HepG2 (cell line): ENCODE data around the gene IGSF21. TPM values are rescaled to one million over a fixed set of nuclear protein-coding genes. Genes with fewer than 3 reads are reported as not detected.

Source experiments
- ATAC-seq: fragments of 200-7000 bp; cut with Tn5 transposase; 3 replicates; pipeline ENCODE4 v1.9.1; 2020; ENCODE audit warnings: mild to moderate bottlenecking, moderate library complexity
- BruUV-seq: library from RNA; stranded (reverse); fragments of 400-500 nt; replicated peaks from 2 replicates; lab custom pipeline; 2021; lab: Mats Ljungman, UMichigan
- CTCF ChIA-PET: fragments of 300-600 bp; formaldehyde crosslinking; extraction: SDS; loops from one replicate; lab custom pipeline; 2021; ENCODE audit warnings: low total read pairs, inconsistent platforms, low intra/inter-chr PET ratio; lab: Yijun Ruan, JAX
- POLR2A ChIA-PET: fragments of 350-600 bp; sonication (Branson Sonifier 250); formaldehyde crosslinking; loops from one replicate; lab custom pipeline; 2020; ENCODE audit warnings: antibody characterized with exemption, inconsistent platforms; lab: Yijun Ruan, JAX
- DNase-seq: peaks from one replicate; pipeline ENCODE4 v3.0.0-alpha.2; 2015; ENCODE audit warnings: low spot score
- FAIRE-seq: peaks from 3 replicates; lab custom pipeline; 2011; peaks lifted over from hg19 to GRCh38; lab: Jason Lieb, UNC
- H2AFZ ChIP-seq: one replicate; pipeline ENCODE4 v1.6.1; 2011; ENCODE audit warnings: low read length, inconsistent platforms
- H3K27ac ChIP-seq: fragments of 300-600 bp; 3 replicates; pipeline ENCODE4 v1.8.0; 2011; ENCODE audit warnings: mixed run types, mild to moderate bottlenecking, mixed read lengths, low read length, inconsistent platforms; ENCODE audit not compliant: insufficient read depth; ENCODE audit errors: extremely low read length
- H3K27me3 ChIP-seq, 2 experiments: fragments of 200-600 bp in 1 of 2; 2 replicates in 1 of 2; 3 replicates in 1 of 2; pipeline versions ENCODE4 v1.6.0 to v1.8.0; 2011; ENCODE audit warnings: low read length in 2 of 2, mild to moderate bottlenecking in 2 of 2, moderate library complexity in 2 of 2, inconsistent platforms in 1 of 2; ENCODE audit not compliant: insufficient read depth in 2 of 2, control insufficient read depth in 1 of 2
- H3K36me3 ChIP-seq, 2 experiments: fragments of 200-600 bp in 1 of 2; replicated peaks in 1 of 2; 2 replicates in 1 of 2; 3 replicates in 1 of 2; pipeline versions ENCODE4 v1.5.1 to v1.8.0; 2011; ENCODE audit warnings: low read length in 2 of 2, inconsistent platforms in 1 of 2; ENCODE audit not compliant: insufficient read depth in 2 of 2, control insufficient read depth in 1 of 2
- H3K4me1 ChIP-seq: 2 replicates; pipeline ENCODE4 v1.5.1; 2012; ENCODE audit warnings: low read length, inconsistent platforms; ENCODE audit not compliant: insufficient read depth
- H3K4me2 ChIP-seq: 2 replicates; pipeline ENCODE4 v1.6.0; 2011; ENCODE audit warnings: low read depth, low read length, inconsistent platforms
- H3K4me3 ChIP-seq, 3 experiments: fragments of 200-600 bp in 1 of 3; sonication (generic), shearing (Covaris generic) in 1 of 3; replicated peaks in 1 of 3; 2 replicates each; pipeline ENCODE4 v1.5.1; 2011 to 2016; ENCODE audit warnings: low read length in 3 of 3, inconsistent platforms in 2 of 3, low read depth in 2 of 3, mild to moderate bottlenecking in 2 of 3, control low read depth in 1 of 3, mixed read lengths in 1 of 3; ENCODE audit not compliant: insufficient read depth in 1 of 3
- H3K79me2 ChIP-seq: one replicate; pipeline ENCODE4 v1.6.1; 2011; ENCODE audit warnings: low read length, inconsistent platforms; ENCODE audit not compliant: insufficient read depth
- H3K9ac ChIP-seq: 2 replicates; pipeline ENCODE4 v1.6.0; 2011; ENCODE audit warnings: mild to moderate bottlenecking, low read depth, low read length, inconsistent platforms; ENCODE audit not compliant: insufficient read depth
- H3K9me3 ChIP-seq: 2 replicates; pipeline ENCODE4 v1.5.1; 2012; ENCODE audit warnings: mild to moderate bottlenecking, low read length
- H4K20me1 ChIP-seq: 2 replicates; pipeline ENCODE4 v1.6.0; 2011; ENCODE audit warnings: inconsistent platforms, mild to moderate bottlenecking, low read length, moderate library complexity; ENCODE audit not compliant: insufficient read depth
- FOXA1 ChIP-seq, 2 experiments: fragments of 450-650 bp in 1 of 2; sonication (generic) in 1 of 2; formaldehyde crosslinking in 1 of 2; IDR thresholded peaks; 2 replicates each; pipeline versions ENCODE4 v1.4.0 to v1.6.1; 2016 to 2020; ENCODE audit warnings: missing genetic modification reagents in 1 of 2
- JUNB ChIP-seq: sonication (generic); formaldehyde crosslinking; IDR thresholded peaks from 2 replicates; pipeline ENCODE4 v1.8.0; 2022; ENCODE audit warnings: missing genetic modification reagents, mild to moderate bottlenecking, borderline replicate concordance
- NCOA1 ChIP-seq: sonication (generic); formaldehyde crosslinking; IDR thresholded peaks from 2 replicates; pipeline ENCODE4 v1.9.0; 2021; ENCODE audit warnings: missing genetic modification reagents
- ZBTB8A ChIP-seq: sonication (generic); formaldehyde crosslinking; IDR thresholded peaks from 2 replicates; pipeline ENCODE4 v1.4.0; 2020; ENCODE audit warnings: mild to moderate bottlenecking, low read depth, missing genetic modification reagents, borderline replicate concordance
- ZNF263 ChIP-seq: sonication (generic); formaldehyde crosslinking; IDR thresholded peaks from 2 replicates; pipeline ENCODE4 v1.4.0; 2020; ENCODE audit warnings: missing genetic modification reagents
- ZNF431 ChIP-seq: sonication (generic); formaldehyde crosslinking; IDR thresholded peaks from 2 replicates; pipeline ENCODE4 v1.9.0; 2022; ENCODE audit warnings: missing genetic modification reagents, low read depth, mild to moderate bottlenecking, borderline replicate concordance
- ZSCAN9 ChIP-seq: IDR thresholded peaks from 2 replicates; pipeline ENCODE4 v1.6.1; 2016; ENCODE audit warnings: borderline replicate concordance
- WGBS: methylation state at CpG from one replicate; pipeline ENCODE4 v1.1.6; 2017; ENCODE audit warnings: low lambda C conversion rate; 5-methylcytosine and 5-hydroxymethylcytosine counted together
- in situ Hi-C: cut with HindIII; loops from 2 replicates; pipeline ENCODE4 v1.10.0; 2017; ENCODE audit warnings: low pct_unique_long_range_greater_than_20kb; ENCODE audit not compliant: extremely low pct_ligation_motif_present
- intact Hi-C: fragments of 100-400 bp; cut with micrococcal nuclease; formaldehyde crosslinking; loops from one replicate; pipeline ENCODE4 v1.10.0; 2022; ENCODE audit not compliant: unreplicated experiment
- polyA plus RNA-seq, 8 experiments: library from polyadenylated mRNA; depleted of rRNA in 3 of 8; stranded (reverse) in 7 of 8; unstranded in 1 of 8; fragments of >200 nt; fragmentation: Illumina TruSeq in 4 of 8; extraction: Trizol in 4 of 8; gene quantifications; 2 replicates each; pipeline versions ENCODE4 v1.2.1 to v1.2.3, GENCODE V29; 2011 to 2016; ENCODE audit warnings: low read depth in 4 of 8, missing spikeins in 1 of 8, mixed read lengths in 1 of 8; ENCODE audit not compliant: insufficient read depth in 1 of 8
- total RNA-seq, 5 experiments: library from RNA; depleted of rRNA; stranded (reverse); fragments of >200 nt; fragmentation: Illumina TruSeq; extraction: Trizol; gene quantifications; 2 replicates each; pipeline ENCODE4 v1.2.3, GENCODE V29; 2016; ENCODE audit warnings: low read depth in 1 of 5
- TF ChIP-seq, protein P1 (sequence below): sonication (generic); formaldehyde crosslinking; IDR thresholded peaks from 2 replicates; pipeline ENCODE4 v1.4.0; 2020; ENCODE audit warnings: missing genetic modification reagents, borderline replicate concordance
- TF ChIP-seq, protein P2 (sequence below): sonication (generic); formaldehyde crosslinking; IDR thresholded peaks from 2 replicates; pipeline ENCODE4 v1.5.1; 2020; ENCODE audit warnings: mild to moderate bottlenecking, missing genetic modification reagents, borderline replicate concordance
- TF ChIP-seq, protein P3 (sequence below): sonication (generic); formaldehyde crosslinking; IDR thresholded peaks from 2 replicates; pipeline ENCODE4 v1.4.0; 2020; ENCODE audit warnings: mild to moderate bottlenecking, missing genetic modification reagents

The IGSF21 gene
- total and polyA plus RNA-seq, 2 of the 13 experiments (the other 11 are each of a cell fraction or from before 2014, with no cell fraction given): not detected

DNA sequence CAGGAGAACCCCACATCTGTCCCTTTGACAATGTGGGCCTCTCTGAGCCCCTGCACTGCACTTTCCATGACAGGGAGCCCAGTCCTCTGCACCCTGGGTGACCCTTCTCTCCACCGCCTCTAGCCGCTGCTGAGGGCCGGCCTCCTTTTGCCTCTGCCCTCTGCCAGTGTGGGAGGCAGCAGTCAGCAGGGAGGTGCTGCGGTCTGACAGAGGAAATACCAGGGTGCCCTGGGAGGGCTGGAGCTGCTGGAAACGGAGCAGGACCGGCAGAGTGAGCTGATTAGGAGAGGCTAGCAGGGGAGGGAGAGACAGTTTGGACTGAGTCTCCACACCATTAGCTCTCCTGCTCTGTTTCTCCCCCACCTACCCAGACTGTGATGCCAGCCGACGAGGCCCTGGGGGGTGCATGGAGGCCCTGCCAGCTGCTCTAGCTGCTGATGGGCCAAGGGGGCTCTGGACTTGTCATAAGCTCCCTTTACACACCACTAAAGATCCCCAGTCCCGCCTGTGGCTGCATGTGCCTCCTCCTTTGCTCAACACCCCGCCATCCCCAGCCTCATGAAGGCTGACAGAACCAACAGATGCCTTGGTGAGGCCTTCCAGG, 202.1 kb downstream of the IGSF21 start (continued):
- TF ChIP-seq, protein P1, sequence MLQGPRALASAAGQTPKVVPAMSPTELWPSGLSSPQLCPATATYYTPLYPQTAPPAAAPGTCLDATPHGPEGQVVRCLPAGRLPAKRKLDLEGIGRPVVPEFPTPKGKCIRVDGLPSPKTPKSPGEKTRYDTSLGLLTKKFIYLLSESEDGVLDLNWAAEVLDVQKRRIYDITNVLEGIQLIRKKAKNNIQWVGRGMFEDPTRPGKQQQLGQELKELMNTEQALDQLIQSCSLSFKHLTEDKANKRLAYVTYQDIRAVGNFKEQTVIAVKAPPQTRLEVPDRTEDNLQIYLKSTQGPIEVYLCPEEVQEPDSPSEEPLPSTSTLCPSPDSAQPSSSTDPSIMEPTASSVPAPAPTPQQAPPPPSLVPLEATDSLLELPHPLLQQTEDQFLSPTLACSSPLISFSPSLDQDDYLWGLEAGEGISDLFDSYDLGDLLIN: no peak
- TF ChIP-seq FOXA1 (IDR thresholded peaks at IDR 0.05) (no peak), FOXA1 (CRISPR knock-in tag; IDR thresholded peaks at IDR 0.05) (no peak)

DNA sequence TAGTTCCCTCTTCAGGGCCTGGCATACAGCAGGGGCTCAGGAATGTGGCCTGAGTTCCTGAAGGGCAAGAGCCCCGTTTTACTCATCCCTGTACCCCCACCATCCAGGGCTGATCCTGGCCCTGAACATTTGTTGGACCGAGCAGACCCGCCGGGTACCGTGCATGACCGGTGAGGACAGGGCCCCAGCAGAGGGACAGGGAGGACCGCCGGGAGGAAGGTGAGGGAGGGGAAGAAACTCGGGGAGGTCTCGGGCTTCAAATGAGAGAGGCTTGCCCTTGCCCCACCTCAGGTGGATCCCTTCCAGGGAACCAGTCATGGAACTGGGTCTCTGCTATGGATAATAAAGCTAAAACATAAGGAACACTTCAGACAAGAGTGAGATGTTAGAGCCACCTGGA, 205.4 kb downstream of the IGSF21 start:
- DNase-seq (no peak), FAIRE-seq (no peak), ATAC-seq (no peak)
- in situ Hi-C loops (no loop called here), intact Hi-C loops (no loop called here)
- CTCF ChIA-PET: no interaction called here
- WGBS: 34% methylated on average over 10 of the region's 10 CpGs
- Histone ChIP-seq H3K4me1 (peaks cover 22% of the 10 kb centered on the region), H2AFZ (no peak overlapping the region), H3K4me3 (no peak overlapping the region), H3K36me3 (no peaks in the 10 kb centered on the region), H3K9me3 (no peaks in the 10 kb centered on the region), H3K27ac (no peak overlapping the region), H4K20me1 (no peaks in the 10 kb centered on the region), H3K27me3 (peaks cover 0 to 7% of the 10 kb centered on the region in 2 experiments; a peak in 4 of 5 replicates), H3K79me2 (no peaks in the 10 kb centered on the region), H3K4me2 (no peak overlapping the region), H3K9ac (no peak overlapping the region)
- TF ChIP-seq ZBTB8A (CRISPR knock-in tag) (no peak), ZNF431 (CRISPR knock-in tag) (no peak), ZNF263 (CRISPR knock-in tag) (peak; percentile 72; the same call in 1 of the 2 replicates), JUNB (no peak), NCOA1 (CRISPR knock-in tag) (no peak), ZSCAN9 (CRISPR knock-in tag) (no peak)
- TF ChIP-seq, protein P2, sequence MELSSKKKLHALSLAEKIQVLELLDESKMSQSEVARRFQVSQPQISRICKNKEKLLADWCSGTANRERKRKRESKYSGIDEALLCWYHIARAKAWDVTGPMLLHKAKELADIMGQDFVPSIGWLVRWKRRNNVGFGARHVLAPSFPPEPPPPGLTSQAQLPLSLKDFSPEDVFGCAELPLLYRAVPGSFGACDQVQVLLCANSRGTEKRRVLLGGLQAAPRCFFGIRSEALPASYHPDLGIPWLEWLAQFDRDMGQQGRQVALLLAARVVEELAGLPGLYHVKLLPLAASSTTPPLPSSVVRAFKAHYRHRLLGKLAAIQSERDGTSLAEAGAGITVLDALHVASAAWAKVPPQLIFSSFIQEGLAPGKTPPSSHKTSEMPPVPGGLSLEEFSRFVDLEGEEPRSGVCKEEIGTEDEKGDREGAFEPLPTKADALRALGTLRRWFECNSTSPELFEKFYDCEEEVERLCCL (CRISPR knock-in tag): no peak
- TF ChIP-seq, protein P3, sequence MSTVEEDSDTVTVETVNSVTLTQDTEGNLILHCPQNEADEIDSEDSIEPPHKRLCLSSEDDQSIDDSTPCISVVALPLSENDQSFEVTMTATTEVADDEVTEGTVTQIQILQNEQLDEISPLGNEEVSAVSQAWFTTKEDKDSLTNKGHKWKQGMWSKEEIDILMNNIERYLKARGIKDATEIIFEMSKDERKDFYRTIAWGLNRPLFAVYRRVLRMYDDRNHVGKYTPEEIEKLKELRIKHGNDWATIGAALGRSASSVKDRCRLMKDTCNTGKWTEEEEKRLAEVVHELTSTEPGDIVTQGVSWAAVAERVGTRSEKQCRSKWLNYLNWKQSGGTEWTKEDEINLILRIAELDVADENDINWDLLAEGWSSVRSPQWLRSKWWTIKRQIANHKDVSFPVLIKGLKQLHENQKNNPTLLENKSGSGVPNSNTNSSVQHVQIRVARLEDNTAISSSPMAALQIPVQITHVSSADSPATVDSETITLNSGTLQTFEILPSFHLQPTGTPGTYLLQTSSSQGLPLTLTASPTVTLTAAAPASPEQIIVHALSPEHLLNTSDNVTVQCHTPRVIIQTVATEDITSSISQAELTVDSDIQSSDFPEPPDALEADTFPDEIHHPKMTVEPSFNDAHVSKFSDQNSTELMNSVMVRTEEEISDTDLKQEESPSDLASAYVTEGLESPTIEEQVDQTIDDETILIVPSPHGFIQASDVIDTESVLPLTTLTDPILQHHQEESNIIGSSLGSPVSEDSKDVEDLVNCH (CRISPR knock-in tag): no peak
- POLR2A ChIA-PET: no interaction called here
- no TSS peak for BruUV-seq
